Measurements from ENCODE around the gene PGC.

PGC gene

DNA sequence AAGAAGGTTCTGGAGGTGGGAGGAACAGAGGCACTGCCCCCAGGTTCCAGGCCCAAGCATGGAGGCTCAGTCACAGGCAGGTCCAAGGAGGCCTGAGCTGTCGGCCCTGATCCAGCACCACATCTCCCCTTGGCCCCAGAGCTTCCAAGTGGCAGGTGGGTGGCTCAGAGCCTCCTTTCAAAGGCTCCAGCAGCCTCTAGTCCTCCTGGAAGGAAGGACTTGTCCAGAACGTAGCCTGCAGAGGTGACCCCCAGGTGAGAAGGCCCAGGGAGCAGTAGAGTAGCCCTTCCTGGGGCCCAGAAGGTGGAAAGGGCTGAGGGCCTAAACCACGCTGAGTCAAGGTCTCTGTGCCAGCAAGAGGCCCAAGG is 19.5 kb downstream of the PGC start:
- H3K4me3 ChIP-seq (ENCODE audit: low read length in 2 of 2), result no peak overlapping the region
- no peak overlapping the region for H3K9ac ChIP-seq (ENCODE audit: low read length in 2 of 2)
- H3K27me3 ChIP-seq (ENCODE audit: control insufficient read depth in 1 of 2, insufficient read depth in 2 of 2, low read length in 2 of 2), result no peaks in the 10 kb centered on the region
- H3K4me1 ChIP-seq (ENCODE audit: control insufficient read depth, insufficient read depth, low read length), result peaks cover 43% of the 10 kb centered on the region
- H3K36me3 ChIP-seq (ENCODE audit: control insufficient read depth in 2 of 2, insufficient read depth in 2 of 2, low read length in 2 of 2), result peaks cover 0 to 6% of the 10 kb centered on the region in 2 donors
- no peaks in the 10 kb centered on the region for H3K9me3 ChIP-seq (ENCODE audit: control insufficient read depth in 2 of 2, low read length in 2 of 2)
- H3K27ac ChIP-seq (ENCODE audit: low read length), result no peak overlapping the region

DNA sequence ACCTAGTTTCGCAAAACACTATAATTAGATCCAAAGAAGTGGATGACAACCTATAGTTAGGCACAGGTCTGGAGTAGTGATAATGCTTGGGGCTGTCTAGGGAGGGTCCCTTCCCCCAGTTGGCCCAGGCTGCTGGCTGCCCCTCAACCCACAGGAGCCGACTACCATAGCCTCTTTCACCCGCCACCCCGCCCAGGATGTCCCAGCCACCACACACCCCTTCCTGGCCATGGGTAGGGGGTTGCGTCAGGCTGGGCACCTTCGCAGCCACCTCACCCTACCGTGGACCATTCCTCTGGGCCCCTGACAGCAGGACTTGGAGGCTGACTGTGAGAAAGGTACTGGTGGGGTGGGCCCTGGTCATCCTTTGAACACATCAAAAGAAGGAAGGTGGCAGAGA is 20.3 kb downstream of the PGC start:
- Histone ChIP-seq H3K36me3 (ENCODE audit: control insufficient read depth in 2 of 2, insufficient read depth in 2 of 2, low read length in 2 of 2) (peaks cover 0 to 6% of the 10 kb centered on the region in 2 donors), H3K4me3 (ENCODE audit: low read length in 2 of 2) (no peak overlapping the region), H3K27ac (ENCODE audit: low read length) (no peak overlapping the region), H3K27me3 (ENCODE audit: control insufficient read depth in 1 of 2, insufficient read depth in 2 of 2, low read length in 2 of 2) (no peaks in the 10 kb centered on the region), H3K9me3 (ENCODE audit: control insufficient read depth in 2 of 2, low read length in 2 of 2) (no peaks in the 10 kb centered on the region), H3K9ac (ENCODE audit: low read length in 2 of 2) (no peak overlapping the region), H3K4me1 (ENCODE audit: control insufficient read depth, insufficient read depth, low read length) (peaks cover 37% of the 10 kb centered on the region)

DNA sequence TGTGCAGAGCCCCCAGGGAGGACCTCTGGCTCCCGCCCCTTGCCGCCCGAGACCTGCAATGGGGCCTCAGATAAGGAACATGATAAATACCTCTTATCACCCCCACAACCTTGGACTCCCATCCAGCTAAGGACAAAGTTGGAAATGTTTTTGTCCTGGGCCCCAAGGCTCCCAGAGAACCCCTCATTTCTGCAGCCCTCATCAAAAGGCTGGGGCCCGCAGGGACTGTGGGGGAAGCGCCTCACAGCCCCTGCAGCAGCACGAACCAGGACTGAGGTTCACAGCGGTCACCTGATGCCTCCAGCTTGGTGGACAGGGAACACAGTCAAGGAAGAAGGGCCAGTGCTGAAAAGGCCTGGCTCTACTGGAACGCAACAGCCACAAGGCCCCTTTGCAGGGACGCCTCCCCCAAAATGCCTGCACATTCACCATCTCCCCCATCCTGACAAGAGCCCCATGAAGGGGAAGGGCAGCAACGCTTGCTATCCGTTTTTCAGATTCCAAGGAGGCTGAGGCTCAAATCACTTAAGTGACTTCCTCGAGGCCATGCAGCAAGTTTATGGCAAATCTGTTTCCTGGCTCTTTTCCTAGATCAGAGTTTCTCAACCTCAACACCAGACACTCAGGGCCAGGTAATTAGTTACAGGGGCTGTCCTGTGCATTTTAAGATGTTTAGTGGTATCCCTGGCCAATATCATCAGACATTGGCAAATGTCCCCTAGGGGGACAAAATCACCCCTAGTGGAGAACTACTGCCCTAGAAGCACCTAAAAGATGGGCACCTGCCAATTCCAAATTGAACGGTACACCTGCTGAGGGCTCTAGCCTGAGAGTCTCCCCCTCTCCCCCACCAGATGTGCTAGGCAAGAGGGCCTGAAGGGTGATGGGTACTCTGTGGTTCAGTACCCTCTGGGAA is 22.4 kb downstream of the PGC start:
- Histone ChIP-seq H3K4me3 (ENCODE audit: low read length in 2 of 2) (no peak overlapping the region), H3K27ac (ENCODE audit: low read length) (no peak overlapping the region), H3K4me1 (ENCODE audit: control insufficient read depth, insufficient read depth, low read length) (peaks cover 18% of the 10 kb centered on the region), H3K9ac (ENCODE audit: low read length in 2 of 2) (no peak overlapping the region), H3K27me3 (ENCODE audit: control insufficient read depth in 1 of 2, insufficient read depth in 2 of 2, low read length in 2 of 2) (no peaks in the 10 kb centered on the region), H3K9me3 (ENCODE audit: control insufficient read depth in 2 of 2, low read length in 2 of 2) (no peaks in the 10 kb centered on the region), H3K36me3 (ENCODE audit: control insufficient read depth in 2 of 2, insufficient read depth in 2 of 2, low read length in 2 of 2) (peaks cover 0 to 6% of the 10 kb centered on the region in 2 donors)

DNA sequence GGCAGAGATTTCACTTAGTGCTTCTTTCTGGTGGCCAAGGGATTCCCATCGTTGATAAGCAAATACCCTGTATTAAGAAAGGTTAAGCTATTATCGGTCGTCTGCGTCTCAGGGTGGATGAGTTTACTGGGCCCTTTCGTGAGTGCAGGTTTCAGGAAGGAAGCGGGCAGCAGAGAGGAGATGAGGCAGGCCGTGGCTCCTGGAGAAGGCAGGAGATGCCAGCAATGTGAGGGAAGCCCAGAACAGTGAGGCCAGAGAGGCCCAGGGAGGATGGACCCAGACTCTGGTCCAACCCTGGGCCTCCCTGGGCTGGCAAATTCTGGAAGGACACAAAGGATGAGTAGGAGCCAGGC is 23.0 kb downstream of the PGC start:
- no peaks in the 10 kb centered on the region for H3K9me3 ChIP-seq (ENCODE audit: control insufficient read depth in 2 of 2, low read length in 2 of 2)
- H3K36me3 ChIP-seq (ENCODE audit: control insufficient read depth in 2 of 2, insufficient read depth in 2 of 2, low read length in 2 of 2), result peaks cover 0 to 6% of the 10 kb centered on the region in 2 donors
- H3K4me3 ChIP-seq (ENCODE audit: low read length in 2 of 2), result no peak overlapping the region
- H3K27ac ChIP-seq (ENCODE audit: low read length), result no peak overlapping the region
- H3K9ac ChIP-seq (ENCODE audit: low read length in 2 of 2), result no peak overlapping the region
- peaks cover 19% of the 10 kb centered on the region for H3K4me1 ChIP-seq (ENCODE audit: control insufficient read depth, insufficient read depth, low read length)
- no peaks in the 10 kb centered on the region for H3K27me3 ChIP-seq (ENCODE audit: control insufficient read depth in 1 of 2, insufficient read depth in 2 of 2, low read length in 2 of 2)

DNA sequence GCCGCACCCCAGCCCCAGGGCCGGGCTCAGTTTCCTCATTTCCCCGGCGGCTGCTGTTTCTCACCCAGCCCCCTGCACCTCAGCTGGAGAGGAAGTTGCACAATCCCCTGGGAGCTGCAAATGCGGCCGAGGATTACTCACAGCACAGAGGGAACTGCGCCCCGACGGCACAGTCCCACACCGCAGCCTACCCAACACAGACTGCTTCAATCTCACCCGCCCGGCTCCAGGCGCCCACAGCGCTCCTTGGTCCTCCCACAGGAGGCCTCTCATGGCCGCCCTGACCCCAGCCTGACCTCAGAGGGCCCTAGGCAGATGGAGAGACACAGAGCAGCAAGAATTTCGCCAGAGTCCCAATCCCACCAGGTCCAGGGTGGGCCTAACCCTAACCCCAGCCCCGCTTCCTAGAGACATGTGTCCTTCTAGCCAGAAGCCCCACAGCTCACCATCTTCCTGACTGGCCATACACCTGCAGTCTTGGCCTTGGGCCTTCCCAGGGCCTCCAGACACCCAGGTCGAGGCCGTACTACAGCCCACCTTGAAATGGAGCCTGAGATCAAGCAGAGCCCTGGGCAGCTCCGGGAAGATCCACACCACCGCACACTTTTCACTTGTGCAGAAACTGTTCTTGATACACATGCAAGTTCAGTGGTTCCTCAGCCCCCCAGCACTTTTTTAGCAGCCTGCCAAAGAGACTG is 23.5 kb downstream of the PGC start:
- no peak overlapping the region for H3K9ac ChIP-seq (ENCODE audit: low read length in 2 of 2)
- H3K9me3 ChIP-seq (ENCODE audit: control insufficient read depth in 2 of 2, low read length in 2 of 2), result no peaks in the 10 kb centered on the region
- H3K27me3 ChIP-seq (ENCODE audit: control insufficient read depth in 1 of 2, insufficient read depth in 2 of 2, low read length in 2 of 2), result no peaks in the 10 kb centered on the region
- peaks cover 0 to 6% of the 10 kb centered on the region in 2 donors for H3K36me3 ChIP-seq (ENCODE audit: control insufficient read depth in 2 of 2, insufficient read depth in 2 of 2, low read length in 2 of 2)
- H3K4me3 ChIP-seq (ENCODE audit: low read length in 2 of 2), result peak overlapping the region in 1 of 2 donors; percentile 8
- no peak overlapping the region for H3K27ac ChIP-seq (ENCODE audit: low read length)
- peaks cover 19% of the 10 kb centered on the region for H3K4me1 ChIP-seq (ENCODE audit: control insufficient read depth, insufficient read depth, low read length)

DNA sequence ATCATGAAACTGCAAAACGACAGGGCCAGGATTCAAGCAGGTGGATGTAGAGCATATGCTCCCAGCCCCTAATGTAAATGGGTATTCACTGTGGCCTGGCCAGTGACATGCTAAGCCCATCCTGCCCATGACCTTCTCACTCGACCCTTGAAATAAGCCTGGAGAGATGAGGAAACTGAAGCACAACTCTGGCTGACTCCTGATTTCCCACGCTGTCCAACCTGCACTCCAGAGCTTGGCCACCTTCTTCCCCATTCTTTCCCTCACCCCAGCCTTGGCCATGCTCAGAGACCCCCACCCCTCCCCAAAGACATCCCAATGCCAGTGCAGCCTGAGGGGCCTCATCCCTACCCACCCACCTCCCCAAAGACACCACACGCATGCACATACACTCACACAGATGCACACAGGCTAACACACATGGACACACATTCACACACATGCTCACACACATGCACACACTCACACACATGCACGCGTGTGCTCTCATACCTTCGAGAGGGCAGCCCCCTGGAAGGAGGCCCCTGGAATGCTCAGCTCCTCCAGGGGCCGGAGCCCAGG is 24.1 kb downstream of the PGC start:
- peaks cover 0 to 4% of the 10 kb centered on the region in 2 donors for H3K36me3 ChIP-seq (ENCODE audit: control insufficient read depth in 2 of 2, insufficient read depth in 2 of 2, low read length in 2 of 2)
- H3K27me3 ChIP-seq (ENCODE audit: control insufficient read depth in 1 of 2, insufficient read depth in 2 of 2, low read length in 2 of 2), result no peaks in the 10 kb centered on the region
- peaks cover 19% of the 10 kb centered on the region for H3K4me1 ChIP-seq (ENCODE audit: control insufficient read depth, insufficient read depth, low read length)
- no peak overlapping the region for H3K27ac ChIP-seq (ENCODE audit: low read length)
- peak overlapping the region in 1 of 2 donors; percentile 8 for H3K4me3 ChIP-seq (ENCODE audit: low read length in 2 of 2)
- no peaks in the 10 kb centered on the region for H3K9me3 ChIP-seq (ENCODE audit: control insufficient read depth in 2 of 2, low read length in 2 of 2)
- no peak overlapping the region for H3K9ac ChIP-seq (ENCODE audit: low read length in 2 of 2)

DNA sequence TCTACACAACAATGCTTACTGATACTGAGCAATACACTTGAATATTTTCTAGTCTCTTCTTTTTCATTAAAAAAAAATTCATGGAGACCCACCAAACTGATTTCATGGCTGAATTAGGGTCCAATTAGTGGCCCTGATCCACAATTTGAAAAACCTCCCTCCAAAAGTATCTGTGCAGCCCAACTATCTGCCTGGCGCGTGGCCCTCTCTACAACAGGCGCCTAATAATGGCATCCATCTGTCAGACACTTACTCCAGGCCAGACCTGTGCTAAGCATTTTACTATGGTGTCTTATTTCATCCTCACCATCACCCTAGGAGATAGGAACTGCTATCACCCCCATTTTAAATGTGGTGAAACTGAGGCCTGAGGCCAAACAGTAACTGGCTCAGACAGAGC is 25.8 kb downstream of the PGC start:
- H3K4me1 ChIP-seq (ENCODE audit: control insufficient read depth, insufficient read depth, low read length), result peaks cover 32% of the 10 kb centered on the region
- H3K9ac ChIP-seq (ENCODE audit: low read length in 2 of 2), result no peak overlapping the region
- H3K27ac ChIP-seq (ENCODE audit: low read length), result no peak overlapping the region
- H3K27me3 ChIP-seq (ENCODE audit: control insufficient read depth in 1 of 2, insufficient read depth in 2 of 2, low read length in 2 of 2), result no peaks in the 10 kb centered on the region
- no peaks in the 10 kb centered on the region for H3K9me3 ChIP-seq (ENCODE audit: control insufficient read depth in 2 of 2, low read length in 2 of 2)
- H3K4me3 ChIP-seq (ENCODE audit: low read length in 2 of 2), result no peak overlapping the region
- no peaks in the 10 kb centered on the region for H3K36me3 ChIP-seq (ENCODE audit: control insufficient read depth in 2 of 2, insufficient read depth in 2 of 2, low read length in 2 of 2)

DNA sequence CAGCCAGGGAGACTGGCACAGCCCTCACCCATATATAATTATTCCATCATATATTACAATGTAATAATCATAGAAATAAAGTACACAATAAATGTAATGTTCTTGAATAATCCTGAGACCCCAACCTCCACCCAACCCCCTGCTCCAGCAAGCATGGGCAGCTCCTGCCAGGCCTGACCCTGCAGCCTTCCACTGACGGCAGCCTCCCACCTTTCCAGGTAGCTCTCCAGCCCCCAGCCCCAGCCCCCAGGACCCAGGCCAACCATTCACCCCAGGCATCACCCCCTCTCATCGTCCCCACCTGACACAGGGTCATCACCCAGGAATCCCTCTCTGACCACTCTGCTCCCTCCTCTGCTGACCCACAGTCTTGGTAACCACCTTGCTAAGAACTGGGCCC is 26.4 kb downstream of the PGC start:
- Histone ChIP-seq H3K9ac (ENCODE audit: low read length in 2 of 2) (no peak overlapping the region), H3K4me3 (ENCODE audit: low read length in 2 of 2) (no peak overlapping the region), H3K27ac (ENCODE audit: low read length) (no peak overlapping the region), H3K36me3 (ENCODE audit: control insufficient read depth in 2 of 2, insufficient read depth in 2 of 2, low read length in 2 of 2) (no peaks in the 10 kb centered on the region), H3K4me1 (ENCODE audit: control insufficient read depth, insufficient read depth, low read length) (peaks cover 38% of the 10 kb centered on the region), H3K9me3 (ENCODE audit: control insufficient read depth in 2 of 2, low read length in 2 of 2) (no peaks in the 10 kb centered on the region), H3K27me3 (ENCODE audit: control insufficient read depth in 1 of 2, insufficient read depth in 2 of 2, low read length in 2 of 2) (no peaks in the 10 kb centered on the region)

DNA sequence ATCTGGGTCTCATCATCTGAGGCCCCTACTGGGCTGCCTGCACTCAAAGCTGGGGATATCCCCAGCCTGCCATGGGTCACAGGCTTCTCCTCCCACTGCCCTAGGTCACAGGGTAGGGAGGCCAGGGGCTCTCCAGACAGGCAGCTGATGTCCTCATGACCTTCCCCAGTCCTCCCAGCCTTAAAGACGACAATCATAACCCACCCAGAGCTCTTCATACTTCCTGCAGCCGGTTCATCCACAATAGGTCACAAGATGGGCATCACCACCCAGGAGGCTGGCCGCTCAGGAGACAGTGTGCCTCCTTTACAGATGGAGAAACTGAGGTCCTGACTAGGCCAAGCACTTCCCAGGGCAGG is 27.0 kb downstream of the PGC start:
- no peak overlapping the region for H3K4me3 ChIP-seq (ENCODE audit: low read length in 2 of 2)
- H3K27me3 ChIP-seq (ENCODE audit: control insufficient read depth in 1 of 2, insufficient read depth in 2 of 2, low read length in 2 of 2), result no peaks in the 10 kb centered on the region
- no peaks in the 10 kb centered on the region for H3K9me3 ChIP-seq (ENCODE audit: control insufficient read depth in 2 of 2, low read length in 2 of 2)
- H3K36me3 ChIP-seq (ENCODE audit: control insufficient read depth in 2 of 2, insufficient read depth in 2 of 2, low read length in 2 of 2), result no peaks in the 10 kb centered on the region
- peaks cover 39% of the 10 kb centered on the region for H3K4me1 ChIP-seq (ENCODE audit: control insufficient read depth, insufficient read depth, low read length)
- no peak overlapping the region for H3K9ac ChIP-seq (ENCODE audit: low read length in 2 of 2)
- no peak overlapping the region for H3K27ac ChIP-seq (ENCODE audit: low read length)

DNA sequence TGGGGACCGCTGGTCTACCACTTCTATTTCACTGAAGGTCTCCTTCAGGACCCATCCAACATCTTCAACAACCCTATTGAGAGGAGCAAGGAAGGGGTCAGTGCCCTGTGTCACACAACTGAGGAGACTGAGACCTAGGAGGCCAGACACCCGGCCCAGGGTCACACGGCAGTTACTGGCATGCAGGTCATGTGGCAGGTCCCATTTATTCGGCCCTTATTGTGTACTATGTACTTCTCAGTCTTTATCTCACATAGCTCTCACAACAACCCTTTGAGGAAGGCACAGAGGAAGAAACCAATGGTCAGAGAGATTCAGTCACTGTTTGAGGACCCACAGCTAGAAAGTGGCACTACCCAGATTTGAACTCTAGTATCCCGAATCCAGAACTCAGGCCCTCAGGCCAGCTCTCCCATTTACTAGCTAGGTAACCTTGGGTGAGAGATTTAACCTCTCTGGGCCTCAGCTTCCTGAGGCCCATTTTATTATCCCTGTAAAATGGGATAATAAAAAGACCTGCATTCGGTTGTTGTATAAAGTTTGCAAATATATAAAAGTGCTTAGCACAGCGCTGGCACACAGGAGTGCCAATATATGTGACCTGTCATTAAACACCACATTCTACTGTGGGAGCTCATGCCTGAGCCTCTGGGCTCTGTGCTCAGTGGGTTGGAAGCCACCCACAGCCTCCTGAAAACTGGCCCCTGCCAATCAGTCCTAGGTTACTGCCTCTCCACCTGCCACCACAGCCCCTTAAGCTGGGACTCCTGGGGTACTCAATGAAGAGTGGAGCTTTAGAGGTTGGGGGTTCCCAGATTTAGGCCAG is 27.5 kb downstream of the PGC start:
- Histone ChIP-seq H3K4me1 (ENCODE audit: control insufficient read depth, insufficient read depth, low read length) (peaks cover 35% of the 10 kb centered on the region), H3K36me3 (ENCODE audit: control insufficient read depth in 2 of 2, insufficient read depth in 2 of 2, low read length in 2 of 2) (no peaks in the 10 kb centered on the region), H3K27me3 (ENCODE audit: control insufficient read depth in 1 of 2, insufficient read depth in 2 of 2, low read length in 2 of 2) (no peaks in the 10 kb centered on the region), H3K27ac (ENCODE audit: low read length) (no peak overlapping the region), H3K4me3 (ENCODE audit: low read length in 2 of 2) (no peak overlapping the region), H3K9me3 (ENCODE audit: control insufficient read depth in 2 of 2, low read length in 2 of 2) (no peaks in the 10 kb centered on the region), H3K9ac (ENCODE audit: low read length in 2 of 2) (no peak overlapping the region)
